ENCODE measurements around the gene MLLT3. TPM values are rescaled to one million over a fixed set of nuclear protein-coding genes. Genes with fewer than 3 reads are reported as not detected.

The MLLT3 gene
- total RNA-seq, 2 donors from 2014 or later, result 13.1 to 22.0 TPM

GRCh38 chr9:20406344-20406743 lies 216.0 kb downstream of the MLLT3 start:
- WGBS, result 94% methylated on average over 4 of the region's 4 CpGs
- DNase-seq (ENCODE audit: low spot score), result no peak
- Histone ChIP-seq H3K4me1 (replicated peaks) (no peaks in the 10 kb centered on the region), H3K36me3 (no peaks in the 10 kb centered on the region), H3K27me3 (replicated peaks; ENCODE audit: insufficient read depth) (no peaks in the 10 kb centered on the region), H3K27ac (no peak overlapping the region), H3K9me3 (no peaks in the 10 kb centered on the region), H3K4me3 (no peak overlapping the region)
- TF ChIP-seq CTCF (IDR thresholded peaks at IDR 0.05) (no peak), POLR2A (IDR thresholded peaks at IDR 0.05) (no peak), POLR2AphosphoS5 (IDR thresholded peaks at IDR 0.05) (no peak)
- intact Hi-C loops (cut with DNase I), result no loop called here

- Histone ChIP-seq H3K36me3 (no peaks in the 10 kb centered on the region), H3K4me3 (no peak overlapping the region), H3K27me3 (replicated peaks; ENCODE audit: insufficient read depth) (no peaks in the 10 kb centered on the region), H3K9me3 (no peaks in the 10 kb centered on the region), H3K4me1 (replicated peaks) (no peaks in the 10 kb centered on the region), H3K27ac (no peak overlapping the region)
- WGBS, result 98% methylated on average over 5 of the region's 5 CpGs
- no peak for TF ChIP-seq POLR2AphosphoS5 (IDR thresholded peaks at IDR 0.05)
- TF ChIP-seq POLR2A (IDR thresholded peaks at IDR 0.05), result no peak
- TF ChIP-seq CTCF (IDR thresholded peaks at IDR 0.05), result no peak
- intact Hi-C loops (cut with DNase I), result no loop called here
- no peak for DNase-seq (ENCODE audit: low spot score)
These were observed 216.7 kb downstream of the MLLT3 start for GRCh38 chr9:20405616-20406015.

GRCh38 chr9:20405078-20405477 lies 217.2 kb downstream of the MLLT3 start:
- DNase-seq (ENCODE audit: low spot score), result no peak
- intact Hi-C loops (cut with DNase I), result no loop called here
- Histone ChIP-seq H3K27ac (no peak overlapping the region), H3K36me3 (no peaks in the 10 kb centered on the region), H3K9me3 (no peaks in the 10 kb centered on the region), H3K4me1 (replicated peaks) (no peaks in the 10 kb centered on the region), H3K27me3 (replicated peaks; ENCODE audit: insufficient read depth) (no peaks in the 10 kb centered on the region), H3K4me3 (no peak overlapping the region)
- TF ChIP-seq POLR2A (IDR thresholded peaks at IDR 0.05) (no peak), CTCF (IDR thresholded peaks at IDR 0.05) (no peak), POLR2AphosphoS5 (IDR thresholded peaks at IDR 0.05) (no peak)
- WGBS, result 93% methylated on average over 1 of the region's 1 CpG

GRCh38 chr9:20404192-20404813 lies 218.0 kb downstream of the MLLT3 start:
- H3K27me3 ChIP-seq (replicated peaks; ENCODE audit: insufficient read depth), result no peaks in the 10 kb centered on the region
- H3K9me3 ChIP-seq, result no peaks in the 10 kb centered on the region
- intact Hi-C loops (cut with DNase I), result no loop called here
- H3K36me3 ChIP-seq, result no peaks in the 10 kb centered on the region
- H3K27ac ChIP-seq, result no peak overlapping the region
- H3K4me3 ChIP-seq, result no peak overlapping the region
- 96% methylated on average over 7 of the region's 7 CpGs for WGBS
- TF ChIP-seq POLR2AphosphoS5 (IDR thresholded peaks at IDR 0.05) (no peak), POLR2A (IDR thresholded peaks at IDR 0.05) (no peak), CTCF (IDR thresholded peaks at IDR 0.05) (no peak)
- H3K4me1 ChIP-seq (replicated peaks), result no peaks in the 10 kb centered on the region
- DNase-seq (ENCODE audit: low spot score), result no peak

GRCh38 chr9:20403346-20403745 lies 219.0 kb downstream of the MLLT3 start:
- H3K36me3 ChIP-seq, result no peaks in the 10 kb centered on the region
- WGBS, result 78% methylated on average over 2 of the region's 2 CpGs
- no peaks in the 10 kb centered on the region for H3K9me3 ChIP-seq
- no peak overlapping the region for H3K27ac ChIP-seq
- no peaks in the 10 kb centered on the region for H3K4me1 ChIP-seq (replicated peaks)
- H3K4me3 ChIP-seq, result no peak overlapping the region
- no peak for TF ChIP-seq POLR2AphosphoS5 (IDR thresholded peaks at IDR 0.05)
- no peak for TF ChIP-seq POLR2A (IDR thresholded peaks at IDR 0.05)
- no peak for TF ChIP-seq CTCF (IDR thresholded peaks at IDR 0.05)
- no peak for DNase-seq (ENCODE audit: low spot score)
- intact Hi-C loops (cut with DNase I), result no loop called here
- H3K27me3 ChIP-seq (replicated peaks; ENCODE audit: insufficient read depth), result no peaks in the 10 kb centered on the region

Data from prostate gland (tissue), 2 donors.